ENCODE results near the gene PRSS53. TPM values are rescaled to one million over a fixed set of nuclear protein-coding genes. Genes with fewer than 3 reads are reported as not detected.

PRSS53 gene
- total RNA-seq, 1 donor from 2014 or later = 2.2 TPM

GRCh38 chr16:31093132-31093703 lies 4.5 kb upstream of the PRSS53 start:
- DNase-seq (ENCODE audit: low read depth) = no peak
- peak overlapping the region; percentile 98 for H3K4me3 ChIP-seq (ENCODE audit: low read depth, low read length)
- TF ChIP-seq CTCF (conservative IDR thresholded peaks at IDR 0.05; ENCODE audit: low read depth, low read length) = no peak

DNA sequence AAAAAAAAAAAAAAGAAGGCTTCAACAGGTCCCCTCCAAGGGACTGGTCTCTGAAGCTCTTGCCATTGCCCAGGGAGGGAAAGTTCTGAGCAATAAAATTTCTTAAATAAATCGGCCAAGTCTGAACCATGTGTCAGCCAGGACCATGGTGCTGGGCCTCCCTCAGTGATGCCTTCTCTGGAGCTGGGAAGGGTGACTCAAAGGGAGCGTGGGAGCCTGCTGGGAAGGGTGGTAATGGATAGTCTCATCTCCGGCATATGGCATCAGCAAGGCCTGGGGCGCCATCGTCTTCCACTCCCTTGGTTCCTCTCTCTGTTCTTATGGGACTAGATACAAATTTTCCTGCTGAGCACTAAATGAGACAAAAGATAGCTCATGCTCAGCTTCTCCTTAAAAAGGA lies 3.6 kb upstream of the PRSS53 start:
- no peak for DNase-seq (ENCODE audit: low read depth)
- TF ChIP-seq CTCF (conservative IDR thresholded peaks at IDR 0.05; ENCODE audit: low read depth, low read length) = no peak
- H3K4me3 ChIP-seq (ENCODE audit: low read depth, low read length) = no peak overlapping the region

GRCh38 chr16:31090540-31090939 lies 1.8 kb upstream of the PRSS53 start:
- no peak for TF ChIP-seq CTCF (conservative IDR thresholded peaks at IDR 0.05; ENCODE audit: low read depth, low read length)
- DNase-seq (ENCODE audit: low read depth) = no peak
- no peak overlapping the region for H3K4me3 ChIP-seq (ENCODE audit: low read depth, low read length)

DNA sequence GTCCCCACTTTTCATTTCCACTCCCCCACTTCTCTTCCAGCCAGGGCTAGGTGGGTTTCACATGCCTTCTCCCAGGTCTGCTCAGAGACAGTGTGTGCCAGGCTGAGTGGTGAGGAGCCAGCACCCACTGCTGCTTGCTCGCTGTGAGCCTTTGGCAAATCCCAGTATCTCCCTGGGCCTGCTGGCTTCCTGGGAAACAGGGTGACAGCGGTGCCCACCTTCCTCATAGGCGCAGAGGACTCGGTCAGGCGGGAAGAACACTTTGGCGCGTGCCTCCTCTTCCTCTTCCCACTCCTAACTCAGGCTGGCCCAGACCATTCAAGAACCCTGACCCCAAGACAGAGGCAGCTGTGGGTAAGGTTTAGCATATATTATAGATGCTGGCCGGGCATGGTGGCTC lies 456 bp upstream of the PRSS53 start:
- no peak for TF ChIP-seq CTCF (conservative IDR thresholded peaks at IDR 0.05; ENCODE audit: low read depth, low read length)
- H3K4me3 ChIP-seq (ENCODE audit: low read depth, low read length) = no peak overlapping the region
- DNase-seq (ENCODE audit: low read depth) = no peak

DNA sequence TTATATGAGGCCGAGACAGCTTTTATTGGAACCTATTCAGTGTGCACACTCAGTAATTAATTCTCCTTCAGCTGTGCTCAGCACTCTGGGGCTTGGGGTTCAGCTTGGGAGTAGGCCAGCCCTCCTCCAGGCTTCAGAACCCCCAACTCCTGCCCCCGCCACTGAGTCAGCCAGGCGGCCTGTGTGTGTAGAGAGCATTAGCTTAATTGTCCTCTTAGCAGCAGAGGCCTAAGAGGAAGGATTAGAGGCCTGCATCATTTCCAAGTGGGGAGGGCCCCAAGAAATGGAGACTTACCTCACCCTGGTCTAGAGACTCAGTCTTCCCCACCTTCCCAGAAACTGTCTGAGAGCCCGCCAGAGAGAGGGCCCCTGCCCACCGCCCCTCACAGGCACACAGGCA lies 772 bp downstream of the PRSS53 start:
- no peak for DNase-seq (ENCODE audit: low read depth)
- no peak overlapping the region for H3K4me3 ChIP-seq (ENCODE audit: low read depth, low read length)
- no peak for TF ChIP-seq CTCF (conservative IDR thresholded peaks at IDR 0.05; ENCODE audit: low read depth, low read length)

DNA sequence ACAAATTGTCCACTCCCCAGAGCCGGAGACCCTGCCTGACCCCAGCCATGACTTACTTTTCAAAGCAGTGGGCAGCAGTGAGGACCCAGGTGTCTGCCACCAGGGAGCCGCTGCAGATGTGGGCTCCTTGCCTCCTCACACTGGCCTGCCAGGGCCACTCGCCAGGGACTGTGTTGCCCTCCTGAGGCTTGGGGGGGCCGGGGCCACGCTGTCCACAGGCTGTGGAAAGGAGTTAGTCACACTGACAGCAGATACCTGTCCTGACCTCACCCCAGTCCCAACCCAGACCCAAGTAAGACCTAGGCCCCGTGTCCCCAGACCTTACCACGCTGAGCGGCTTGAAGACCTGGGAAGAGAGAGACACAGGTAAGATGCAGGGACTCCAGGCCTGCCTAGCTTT lies 1.3 kb downstream of the PRSS53 start:
- no peak overlapping the region for H3K4me3 ChIP-seq (ENCODE audit: low read depth, low read length)
- TF ChIP-seq CTCF (conservative IDR thresholded peaks at IDR 0.05; ENCODE audit: low read depth, low read length) = no peak
- no peak for DNase-seq (ENCODE audit: low read depth)

GRCh38 chr16:31086629-31086906 lies 2.2 kb downstream of the PRSS53 start:
- no peak for TF ChIP-seq CTCF (conservative IDR thresholded peaks at IDR 0.05; ENCODE audit: low read depth, low read length)
- no peak for DNase-seq (ENCODE audit: low read depth)
- H3K4me3 ChIP-seq (ENCODE audit: low read depth, low read length) = no peak overlapping the region

All from epithelial cell of proximal tubule (primary cell).